CD4-positive, alpha-beta T cell treated with Interleukin-15 for 1 hour (primary cell): ENCODE measurements around the gene LGI1.
"Not testable (repeated sequence)": the region's sequence is repeated elsewhere in the genome, so short reads cannot be mapped to it uniquely, and the experiment has no call there.

ENCODE experiments used
- DNase-seq: peaks from one replicate; pipeline ENCODE4 v3.0.0-alpha.2; 2020

The LGI1 gene

GRCh38 chr10:93807371-93807770 is 49.6 kb downstream of the LGI1 start:
- no peak for DNase-seq

GRCh38 chr10:93812659-93813338 is 55.1 kb downstream of the LGI1 start:
- no peak for DNase-seq

GRCh38 chr10:93813507-93814465 is 56.0 kb downstream of the LGI1 start:
- DNase-seq: peak; percentile 31

- DNase-seq: no peak
Measured at GRCh38 chr10:93815304-93816096, 57.8 kb downstream of the LGI1 start.

- peak; percentile 24 for DNase-seq
Measured at GRCh38 chr10:93816123-93816747, 58.5 kb downstream of the LGI1 start.

GRCh38 chr10:93818086-93818485 is 60.4 kb downstream of the LGI1 start:
- no peak for DNase-seq

- DNase-seq: no peak
Measured at GRCh38 chr10:93819520-93819919, 61.8 kb downstream of the LGI1 start.

- DNase-seq: no peak
Measured at GRCh38 chr10:93820434-93820833, 62.7 kb downstream of the LGI1 start.

- no peak for DNase-seq
Measured at GRCh38 chr10:93821051-93821772, 63.5 kb downstream of the LGI1 start.

- no peak for DNase-seq
Measured at GRCh38 chr10:93826355-93826754, 68.6 kb downstream of the LGI1 start.

GRCh38 chr10:93827056-93827804 is 69.5 kb downstream of the LGI1 start:
- DNase-seq: no peak

- DNase-seq: not testable (repeated sequence)
Measured at GRCh38 chr10:93831065-93831464, 73.3 kb downstream of the LGI1 start.

- no peak for DNase-seq
Measured at GRCh38 chr10:93835770-93836169, 78.0 kb downstream of the LGI1 start.

- DNase-seq: no peak
Measured at GRCh38 chr10:93837822-93838221, 80.1 kb downstream of the LGI1 start.

- no peak for DNase-seq
Measured at GRCh38 chr10:93838278-93838677, 80.5 kb downstream of the LGI1 start.

- no peak for DNase-seq
Measured at GRCh38 chr10:93841961-93842360, 84.2 kb downstream of the LGI1 start.

GRCh38 chr10:93844979-93845626 is 87.4 kb downstream of the LGI1 start:
- DNase-seq: no peak
